GM15510 (cell line): Measurements from ENCODE around the gene NFIB.

Experiments used
- POLR2A ChIP-seq: IDR thresholded peaks from 3 replicates; pipeline ENCODE4 v1.6.1; 2011; ENCODE audit warnings: borderline replicate concordance; ENCODE audit not compliant: insufficient read length; ENCODE audit errors: extremely low read depth

NFIB gene

GRCh38 chr9:14339746-14340145, 25.8 kb upstream of the NFIB start:
- TF ChIP-seq POLR2A: no peak

GRCh38 chr9:14337615-14338014, 23.7 kb upstream of the NFIB start:
- TF ChIP-seq POLR2A: no peak

- no peak for TF ChIP-seq POLR2A
These were observed 22.3 kb upstream of the NFIB start for GRCh38 chr9:14336244-14336643.

GRCh38 chr9:14331120-14331519, 17.2 kb upstream of the NFIB start:
- TF ChIP-seq POLR2A: no peak

GRCh38 chr9:14327036-14327435, 13.1 kb upstream of the NFIB start:
- no peak for TF ChIP-seq POLR2A

- TF ChIP-seq POLR2A: no peak
These were observed 12.4 kb upstream of the NFIB start for GRCh38 chr9:14326264-14326826.

- no peak for TF ChIP-seq POLR2A
These were observed 11.2 kb upstream of the NFIB start for GRCh38 chr9:14325147-14325546.

GRCh38 chr9:14323985-14324650, 10.2 kb upstream of the NFIB start:
- no peak for TF ChIP-seq POLR2A

- TF ChIP-seq POLR2A: no peak
These were observed 9.4 kb upstream of the NFIB start for GRCh38 chr9:14323083-14323971.

- peak; percentile 60 for TF ChIP-seq POLR2A
These were observed 8.5 kb upstream of the NFIB start for GRCh38 chr9:14322211-14323082.

- no peak for TF ChIP-seq POLR2A
These were observed 7.7 kb upstream of the NFIB start for GRCh38 chr9:14321517-14322130.

- no peak for TF ChIP-seq POLR2A
These were observed 6.6 kb upstream of the NFIB start for GRCh38 chr9:14320271-14321181.

- no peak for TF ChIP-seq POLR2A
These were observed 5.1 kb upstream of the NFIB start for GRCh38 chr9:14318934-14319580.
